NCI-H82 (cell line): ENCODE data around the gene ARHGDIG.
A peak's percentile ranks its signal among the peaks of the same experiment; 100 is the strongest.
"Not testable (repeated sequence)": the region's sequence is repeated elsewhere in the genome, so short reads cannot be mapped to it uniquely, and the experiment has no call there.

Experiments
- DNase-seq: peaks from one replicate; lab custom pipeline; 2025; lab: John Stamatoyannopoulos, UW

ARHGDIG gene

GRCh38 chr16:280552-280951, at the start of gene ARHGDIG:
TSS of gene ARHGDIG (plus strand) at chr16:280591. CDS start at chr16:280681, 90 bp downstream.
- no peak for DNase-seq

- DNase-seq = no peak
Observed at GRCh38 chr16:230949-231348, 49.4 kb upstream of the ARHGDIG start.

GRCh38 chr16:234468-235305, 45.7 kb upstream of the ARHGDIG start, which contains the start of gene FAM234A:
TSS of gene FAM234A (plus strand) at chr16:234821. CDS start at chr16:254414, 19,593 bp downstream.
- DNase-seq = peak; percentile 96

- peak; percentile 19 for DNase-seq
Observed at GRCh38 chr16:239948-240277, 40.5 kb upstream of the ARHGDIG start.

DNA sequence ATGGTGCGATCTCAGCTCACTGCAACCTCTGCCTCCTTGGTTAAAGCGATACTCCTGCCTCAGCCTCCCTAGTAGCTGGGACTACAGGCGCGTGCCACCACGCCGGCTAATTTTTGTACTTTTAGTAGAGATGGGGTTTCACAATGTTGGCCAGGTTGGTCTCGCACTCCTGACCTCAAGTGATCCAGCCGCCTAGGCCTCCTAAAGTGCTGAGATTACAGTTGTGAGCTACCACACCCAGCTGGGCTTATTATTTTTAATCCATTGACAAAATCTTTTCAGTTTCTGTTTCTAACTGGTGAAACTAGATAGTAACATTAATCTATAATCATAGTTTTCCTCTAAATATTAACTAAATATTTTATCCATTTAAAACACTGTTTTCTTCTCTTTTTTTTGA, 39.8 kb upstream of the ARHGDIG start:
- DNase-seq = no peak

- DNase-seq = no peak
Observed at GRCh38 chr16:242281-242680, 38.1 kb upstream of the ARHGDIG start.

- DNase-seq = no peak
Observed at GRCh38 chr16:243348-243747, 37.0 kb upstream of the ARHGDIG start.

DNA sequence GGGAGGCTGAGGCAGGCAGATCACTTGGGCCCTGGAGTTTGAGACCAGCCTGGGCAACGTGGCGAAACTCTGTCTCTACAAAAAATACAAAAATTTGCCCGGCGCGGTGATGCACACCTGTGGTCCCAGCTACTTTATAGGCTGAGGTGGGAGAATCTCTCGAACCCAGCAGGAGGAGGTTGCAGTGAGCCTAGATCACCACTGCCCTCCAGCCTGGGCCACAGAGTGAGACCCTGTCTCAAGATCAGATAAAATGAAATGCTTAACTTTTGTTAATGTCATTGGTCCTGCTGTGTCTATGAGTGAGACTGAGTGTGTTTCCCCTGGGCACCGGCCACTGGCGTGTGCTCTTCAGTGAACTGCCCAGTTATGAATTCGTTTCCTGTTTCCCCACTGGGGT, 35.3 kb upstream of the ARHGDIG start:
- no peak for DNase-seq

DNA sequence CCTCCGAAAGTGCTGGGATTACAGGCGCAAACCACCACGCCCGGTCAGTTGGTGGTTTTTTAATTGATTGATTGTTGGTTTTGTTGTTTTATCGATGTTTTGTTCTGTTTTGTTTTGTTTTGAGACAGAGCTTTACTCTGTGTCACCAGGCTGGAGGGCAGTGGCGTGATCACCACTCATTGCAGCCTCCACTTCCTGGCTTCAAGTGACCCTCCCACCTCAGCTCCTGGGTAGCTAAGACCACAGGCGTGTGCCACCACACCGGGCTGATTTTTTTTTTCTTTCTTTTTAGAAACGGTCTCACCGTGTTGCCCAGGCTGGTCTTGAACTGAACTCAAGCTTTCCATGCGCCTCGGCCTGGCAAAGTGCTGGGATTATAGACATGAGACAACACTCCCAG, 33.4 kb upstream of the ARHGDIG start:
- DNase-seq = no peak

- no peak for DNase-seq
Observed at GRCh38 chr16:249431-249830, 31.0 kb upstream of the ARHGDIG start.

- no peak for DNase-seq
Observed at GRCh38 chr16:252366-253337, 27.7 kb upstream of the ARHGDIG start.

DNA sequence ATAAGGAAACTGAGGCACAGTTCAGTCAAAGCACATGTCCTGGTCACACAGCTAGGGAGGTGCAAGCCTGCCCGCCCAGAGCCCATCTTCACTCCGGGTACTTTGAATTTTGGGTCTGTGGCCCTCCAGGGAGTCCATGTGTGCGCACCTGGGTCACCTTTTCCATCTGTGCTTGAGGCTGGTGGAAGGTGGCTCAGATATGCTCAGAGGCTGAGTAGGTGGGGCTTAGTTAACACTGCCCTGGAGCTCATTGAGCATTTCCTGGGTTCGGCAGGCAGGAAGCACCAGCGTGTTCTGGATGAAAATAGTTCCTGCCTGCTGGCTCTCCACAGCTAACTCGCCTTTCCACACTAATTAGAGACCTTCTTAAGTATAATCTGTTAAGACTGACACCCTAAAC, 26.6 kb upstream of the ARHGDIG start:
- no peak for DNase-seq

- DNase-seq = no peak
Observed at GRCh38 chr16:254461-254860, 25.9 kb upstream of the ARHGDIG start.

GRCh38 chr16:255183-255582, 25.2 kb upstream of the ARHGDIG start:
- DNase-seq = no peak

GRCh38 chr16:258091-258490, 22.3 kb upstream of the ARHGDIG start:
- not testable (repeated sequence) for DNase-seq

- no peak for DNase-seq
Observed at GRCh38 chr16:259226-259625, 21.2 kb upstream of the ARHGDIG start.

- DNase-seq = no peak
Observed at GRCh38 chr16:259814-260253, 20.6 kb upstream of the ARHGDIG start.

- no peak for DNase-seq
Observed at GRCh38 chr16:260326-260725, 20.1 kb upstream of the ARHGDIG start.

- no peak for DNase-seq
Observed at GRCh38 chr16:261031-261691, 19.2 kb upstream of the ARHGDIG start.

- no peak for DNase-seq
Observed at GRCh38 chr16:262121-262745, 18.2 kb upstream of the ARHGDIG start.

- DNase-seq = no peak
Observed at GRCh38 chr16:263182-263774, 17.1 kb upstream of the ARHGDIG start.
